Stimulated activated CD8-positive, alpha-beta memory T cell treated with anti-CD3 and anti-CD28 coated beads, Interleukin-12 subunit alpha, Interleukin-12 subunit beta, amount 100 ng/mL, for 24 hours (primary cell): ENCODE results near the gene MAP2.

Experiments
- DNase-seq: peaks from one replicate; pipeline ENCODE4 v3.0.0-alpha.2; 2020; ENCODE audit errors: extremely low read depth

MAP2 gene, protein sequence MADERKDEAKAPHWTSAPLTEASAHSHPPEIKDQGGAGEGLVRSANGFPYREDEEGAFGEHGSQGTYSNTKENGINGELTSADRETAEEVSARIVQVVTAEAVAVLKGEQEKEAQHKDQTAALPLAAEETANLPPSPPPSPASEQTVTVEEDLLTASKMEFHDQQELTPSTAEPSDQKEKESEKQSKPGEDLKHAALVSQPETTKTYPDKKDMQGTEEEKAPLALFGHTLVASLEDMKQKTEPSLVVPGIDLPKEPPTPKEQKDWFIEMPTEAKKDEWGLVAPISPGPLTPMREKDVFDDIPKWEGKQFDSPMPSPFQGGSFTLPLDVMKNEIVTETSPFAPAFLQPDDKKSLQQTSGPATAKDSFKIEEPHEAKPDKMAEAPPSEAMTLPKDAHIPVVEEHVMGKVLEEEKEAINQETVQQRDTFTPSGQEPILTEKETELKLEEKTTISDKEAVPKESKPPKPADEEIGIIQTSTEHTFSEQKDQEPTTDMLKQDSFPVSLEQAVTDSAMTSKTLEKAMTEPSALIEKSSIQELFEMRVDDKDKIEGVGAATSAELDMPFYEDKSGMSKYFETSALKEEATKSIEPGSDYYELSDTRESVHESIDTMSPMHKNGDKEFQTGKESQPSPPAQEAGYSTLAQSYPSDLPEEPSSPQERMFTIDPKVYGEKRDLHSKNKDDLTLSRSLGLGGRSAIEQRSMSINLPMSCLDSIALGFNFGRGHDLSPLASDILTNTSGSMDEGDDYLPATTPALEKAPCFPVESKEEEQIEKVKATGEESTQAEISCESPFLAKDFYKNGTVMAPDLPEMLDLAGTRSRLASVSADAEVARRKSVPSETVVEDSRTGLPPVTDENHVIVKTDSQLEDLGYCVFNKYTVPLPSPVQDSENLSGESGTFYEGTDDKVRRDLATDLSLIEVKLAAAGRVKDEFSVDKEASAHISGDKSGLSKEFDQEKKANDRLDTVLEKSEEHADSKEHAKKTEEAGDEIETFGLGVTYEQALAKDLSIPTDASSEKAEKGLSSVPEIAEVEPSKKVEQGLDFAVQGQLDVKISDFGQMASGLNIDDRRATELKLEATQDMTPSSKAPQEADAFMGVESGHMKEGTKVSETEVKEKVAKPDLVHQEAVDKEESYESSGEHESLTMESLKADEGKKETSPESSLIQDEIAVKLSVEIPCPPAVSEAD (N-terminal part only)

DNA sequence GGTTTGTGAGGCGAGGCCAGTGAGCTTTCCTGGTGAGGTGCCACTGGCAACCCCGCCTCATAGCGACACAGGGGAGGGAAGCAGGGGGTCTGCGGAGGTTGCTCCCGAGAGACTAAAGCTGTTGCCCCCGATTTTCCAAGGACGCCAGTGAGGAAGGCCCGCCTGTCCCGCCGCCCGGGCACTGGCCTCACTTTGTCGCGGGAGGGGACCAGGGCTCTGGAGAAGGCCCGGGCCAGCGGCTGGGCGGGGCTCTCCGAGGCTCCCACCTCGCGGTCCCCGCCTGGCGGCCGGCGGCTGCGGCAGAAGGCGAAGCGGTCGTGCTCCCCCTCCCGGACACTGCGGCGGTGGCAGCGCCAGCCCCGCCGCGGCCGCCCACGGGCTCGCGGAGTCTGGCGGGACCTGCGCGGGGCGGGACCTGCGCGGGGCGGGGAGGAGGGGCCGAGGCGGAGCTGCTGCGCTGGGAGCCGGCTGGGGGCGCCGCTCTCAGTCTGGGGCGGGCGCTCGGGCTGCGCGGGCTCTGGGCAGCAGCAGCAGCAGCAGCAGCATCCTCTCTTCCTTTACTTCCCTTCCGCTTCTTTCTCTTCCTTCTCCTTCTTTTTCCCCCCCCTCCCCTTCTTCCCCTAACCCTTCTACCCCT, at the start of gene MAP2:
Gene MAP2 (plus strand): TSS at position 486 of the 637 bp plus-strand sequence. CDS start 229,124 bp downstream, outside the sequence.
- DNase-seq: peak; percentile 32

DNA sequence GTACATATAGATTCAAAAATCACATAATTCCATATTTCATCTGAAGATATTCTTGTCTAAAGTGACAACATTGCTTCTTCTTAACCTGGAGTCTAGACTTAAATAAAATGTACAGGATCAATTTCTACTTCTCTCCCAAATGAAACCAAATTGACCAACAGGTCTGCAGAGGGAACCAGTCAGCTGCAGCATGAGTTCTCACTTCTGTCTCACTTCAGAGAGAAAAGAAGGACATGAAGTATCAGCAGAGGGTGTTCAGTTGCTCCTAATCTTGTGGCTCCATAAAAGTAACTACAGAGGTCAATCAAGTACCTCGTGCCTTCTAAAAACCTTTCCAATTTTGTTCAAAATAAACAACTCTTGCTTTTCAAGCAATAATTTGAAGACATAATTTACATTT, 47.2 kb upstream of the MAP2 start:
- DNase-seq: no peak

DNA sequence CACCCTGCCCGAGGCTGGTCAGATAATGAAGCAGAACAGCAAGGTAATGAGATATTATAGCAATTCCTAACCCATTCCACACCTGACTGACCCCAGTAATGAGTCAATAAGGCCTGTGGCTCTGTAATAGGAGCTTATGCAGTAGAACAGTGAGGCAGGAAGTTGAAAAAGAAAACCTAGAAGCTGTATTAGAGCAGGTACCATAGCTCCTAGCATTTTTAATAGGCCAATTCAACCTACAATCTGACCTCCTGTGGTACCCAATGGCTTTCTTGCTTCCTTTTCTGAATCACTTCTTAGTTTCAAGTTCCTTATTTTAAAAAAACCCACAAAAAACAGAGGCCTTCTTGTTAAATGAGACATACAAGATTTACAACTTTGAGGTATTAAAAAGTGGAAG, 43.6 kb upstream of the MAP2 start:
- no peak for DNase-seq

DNA sequence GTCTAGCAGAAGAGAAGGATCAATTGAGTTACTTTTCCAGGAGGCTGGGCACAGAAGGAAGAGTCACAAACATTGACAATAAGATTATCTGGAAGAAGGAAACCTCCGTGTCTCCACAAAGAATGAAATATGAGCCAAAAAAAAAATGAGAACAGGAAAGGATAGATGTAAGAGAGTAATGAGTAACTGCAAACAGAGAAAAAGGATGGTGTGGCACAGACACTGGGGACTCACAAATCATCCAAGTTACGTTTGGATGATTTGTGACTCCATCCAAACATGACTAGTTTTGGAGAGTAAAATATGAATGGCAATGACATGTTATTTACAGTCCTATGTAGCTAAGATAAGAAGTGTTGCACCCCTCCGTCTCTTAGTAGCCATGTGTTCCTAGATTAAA, 42.8 kb upstream of the MAP2 start:
- DNase-seq: no peak

DNA sequence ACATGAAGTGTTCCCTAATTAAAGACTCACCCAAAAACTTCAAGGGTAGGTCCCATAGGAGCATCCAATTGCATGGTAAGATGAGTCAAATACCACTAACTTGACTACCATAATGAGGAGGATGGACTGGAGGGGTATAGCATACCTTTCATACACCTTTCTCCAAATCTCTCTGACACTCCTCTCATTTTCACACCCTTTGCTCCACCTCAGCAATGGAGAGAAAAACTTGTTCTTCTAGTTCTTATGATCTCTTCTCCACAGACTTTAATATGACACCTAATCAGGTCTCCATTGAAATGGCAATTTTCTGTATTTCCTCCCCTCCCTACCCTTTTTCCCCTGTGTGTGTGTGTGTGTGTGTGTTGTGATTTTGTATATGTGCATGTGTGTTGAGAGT, 41.1 kb upstream of the MAP2 start:
- DNase-seq: no peak

DNA sequence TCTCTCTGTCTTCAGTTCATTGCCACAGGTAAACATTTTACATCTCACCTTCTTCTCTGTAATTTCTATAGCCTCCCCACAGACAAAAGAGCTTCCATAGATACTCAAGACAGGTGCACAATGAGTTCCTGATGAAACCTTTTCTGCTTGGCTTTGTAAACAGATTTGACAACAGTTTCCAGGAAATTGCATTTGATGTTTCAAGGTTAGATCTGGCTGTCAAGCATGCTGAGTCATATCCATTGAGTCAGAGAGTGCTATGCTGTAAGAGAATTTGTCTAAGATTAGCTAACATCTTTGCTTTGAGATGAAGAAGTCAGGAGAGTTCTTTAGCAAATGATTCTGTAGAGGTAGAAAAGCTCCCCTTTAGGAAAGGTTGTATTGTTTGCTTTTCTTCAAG, 40.6 kb upstream of the MAP2 start:
- DNase-seq: no peak

DNA sequence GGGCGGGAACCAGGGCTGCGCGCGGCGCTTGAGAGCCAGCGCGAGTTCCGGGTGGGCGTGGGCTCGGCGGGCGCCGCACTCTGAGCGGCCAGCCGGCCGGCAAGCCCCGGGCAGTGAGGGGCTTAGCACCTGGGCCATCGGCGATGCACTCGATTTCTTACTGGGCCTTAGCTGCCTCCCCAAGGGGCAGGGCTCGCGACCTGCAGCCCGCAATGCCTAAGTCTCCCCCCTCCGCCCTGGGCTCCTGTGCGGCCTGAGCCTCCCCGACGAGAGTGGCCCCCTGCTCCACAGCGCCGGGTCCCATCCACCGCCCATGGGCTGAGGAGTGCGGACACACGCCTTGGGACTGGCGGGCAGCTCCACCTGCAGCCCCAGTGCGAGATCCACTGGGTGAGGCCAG, 36.5 kb upstream of the MAP2 start:
- DNase-seq: no peak

DNA sequence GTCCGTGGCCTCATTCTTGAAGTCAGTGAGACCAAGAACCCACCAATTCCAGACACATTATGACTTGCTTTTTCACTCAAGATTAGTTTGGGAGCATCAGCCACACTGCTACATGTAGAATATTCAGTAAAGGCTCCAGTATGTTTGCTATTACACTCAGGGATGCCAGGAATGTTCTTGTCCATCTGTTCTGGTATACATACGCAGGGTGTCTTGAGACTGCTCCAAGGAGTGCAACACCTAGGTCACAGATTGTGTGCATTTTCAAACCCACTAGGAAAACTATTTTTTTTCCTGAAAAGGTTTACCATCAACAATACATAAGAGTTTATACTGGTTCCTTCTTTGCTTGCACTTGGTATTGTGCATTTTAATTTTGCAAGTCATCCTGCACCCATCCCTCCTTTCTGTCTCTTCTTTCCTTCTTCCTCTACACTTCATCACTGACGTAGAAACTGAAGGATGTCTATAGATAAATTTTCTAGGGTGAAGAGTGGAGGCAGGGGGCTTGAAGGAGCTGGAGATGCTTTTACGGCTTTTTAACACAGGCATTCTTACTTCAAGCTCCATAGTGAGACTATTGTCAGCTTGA, 35.3 kb upstream of the MAP2 start:
- no peak for DNase-seq

DNA sequence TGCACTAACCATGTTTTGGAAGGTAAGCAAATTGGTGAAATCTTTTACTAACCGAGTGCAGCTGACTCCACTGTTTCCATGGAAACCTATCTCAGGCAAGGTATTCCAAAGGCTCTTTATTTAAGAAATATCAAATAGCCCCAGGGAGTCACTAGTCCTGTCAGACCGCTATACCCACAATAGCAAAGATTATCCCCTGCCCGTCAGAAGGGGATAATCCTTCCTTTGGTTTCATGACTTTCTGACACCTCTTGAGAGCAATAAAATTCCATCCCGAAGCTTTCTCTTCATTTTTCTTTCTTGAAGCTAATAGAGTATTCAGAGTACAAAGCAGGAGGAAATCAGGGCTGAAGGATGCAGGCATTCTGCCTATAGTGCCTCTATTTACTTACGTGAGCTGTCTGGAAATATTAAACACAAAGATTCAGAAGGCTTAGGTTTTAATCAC, 34.7 kb upstream of the MAP2 start:
- no peak for DNase-seq

DNA sequence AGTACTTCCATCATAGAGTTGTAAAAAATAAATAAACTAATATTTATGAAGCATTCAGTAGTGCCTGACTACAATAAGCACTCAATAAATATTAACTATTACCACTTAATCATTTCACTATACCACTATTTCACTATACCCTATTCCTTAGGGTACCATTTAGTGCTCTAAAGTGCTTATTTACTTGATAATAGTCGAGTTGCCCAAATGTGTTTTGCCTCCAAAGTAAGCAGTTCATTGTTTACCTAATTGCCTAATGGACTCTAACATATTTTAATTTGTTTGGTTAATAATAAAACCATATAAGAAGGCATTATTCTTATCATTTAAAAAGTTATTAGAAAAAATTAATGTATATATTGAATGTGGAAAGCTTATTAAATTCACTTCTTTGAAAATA, 33.0 kb upstream of the MAP2 start:
- no peak for DNase-seq

DNA sequence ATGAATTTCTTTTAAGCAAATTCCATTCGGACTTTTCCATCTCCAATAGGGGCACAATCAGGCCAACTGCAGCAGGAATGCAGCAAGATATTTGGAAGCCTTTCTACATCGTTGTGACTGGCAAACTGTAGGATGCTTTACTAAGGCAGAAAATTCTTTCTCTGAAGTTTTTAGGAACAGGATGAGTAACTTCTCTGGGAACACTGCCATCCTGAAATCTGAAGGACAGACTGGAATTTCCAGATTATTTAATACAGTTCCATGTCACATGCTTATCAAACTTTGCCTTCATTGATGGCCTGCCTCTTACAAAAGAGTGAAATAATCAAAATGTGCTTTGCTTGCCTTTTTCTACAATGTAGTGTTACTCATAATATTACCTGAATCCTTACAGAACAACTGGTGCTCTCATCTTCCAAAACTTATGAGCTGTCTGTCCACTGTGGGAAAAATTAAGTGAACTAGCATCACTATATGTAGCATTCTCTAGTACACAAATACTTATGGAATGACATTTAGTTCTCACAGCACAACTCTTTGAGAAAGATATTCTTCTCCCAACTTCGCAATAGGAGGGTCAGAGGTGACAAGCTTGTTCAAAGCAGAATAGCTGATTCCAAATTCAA, 32.0 kb upstream of the MAP2 start:
- DNase-seq: no peak

DNA sequence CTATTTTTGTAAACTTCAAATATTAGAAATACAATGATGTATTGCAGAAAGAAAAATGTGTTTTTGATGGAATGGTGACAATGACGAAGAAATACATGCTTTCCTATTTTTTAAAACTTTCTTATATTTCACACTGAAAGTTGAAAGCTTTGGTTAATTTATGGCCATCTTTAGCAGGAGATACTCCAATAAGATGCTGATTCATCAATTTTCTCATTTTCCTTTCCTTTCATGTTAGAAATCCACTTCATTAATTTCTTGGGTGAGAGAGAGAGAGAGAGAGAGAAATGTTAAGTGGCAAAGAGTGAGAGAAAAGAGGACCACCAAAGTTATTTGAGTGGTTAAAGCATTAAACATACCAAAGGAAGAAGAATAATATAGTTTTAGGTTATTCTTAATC, 28.6 kb upstream of the MAP2 start:
- no peak for DNase-seq

DNA sequence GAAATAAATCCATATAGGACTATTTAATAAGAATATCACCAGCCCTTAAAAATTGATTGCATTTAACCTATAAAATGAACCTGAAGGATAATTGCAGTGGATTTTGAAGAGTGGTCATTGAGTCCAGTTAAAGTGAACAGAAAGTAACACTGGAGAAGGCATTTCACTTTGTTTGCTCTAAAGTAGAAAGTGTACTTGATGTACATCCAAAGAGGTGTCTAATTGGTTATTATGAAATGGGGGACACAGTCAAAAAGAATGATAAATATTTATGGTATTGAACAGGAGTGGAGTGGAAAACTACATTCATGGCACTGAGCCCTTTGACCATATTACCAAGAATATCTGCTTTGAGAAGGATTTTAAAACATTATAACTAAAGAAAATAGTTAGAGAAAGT, 28.2 kb upstream of the MAP2 start:
- no peak for DNase-seq

DNA sequence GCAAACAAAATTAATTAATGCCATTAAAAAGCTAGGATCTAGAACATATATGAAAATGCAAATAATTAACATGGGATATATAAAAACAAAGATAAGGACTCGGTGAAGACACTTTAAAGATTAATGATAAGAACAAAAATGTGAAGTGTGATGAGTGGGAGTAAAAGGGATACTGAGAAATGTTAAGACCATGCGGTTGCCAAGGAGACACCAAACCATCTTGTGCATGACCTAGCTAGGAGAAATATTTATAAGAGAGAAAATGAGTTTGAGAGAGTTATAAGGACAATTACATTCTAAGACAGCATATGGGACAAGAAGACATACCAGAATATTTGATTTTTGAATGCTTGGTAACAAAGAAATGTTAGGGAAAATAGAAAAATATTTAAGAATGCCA, 25.4 kb upstream of the MAP2 start:
- no peak for DNase-seq

DNA sequence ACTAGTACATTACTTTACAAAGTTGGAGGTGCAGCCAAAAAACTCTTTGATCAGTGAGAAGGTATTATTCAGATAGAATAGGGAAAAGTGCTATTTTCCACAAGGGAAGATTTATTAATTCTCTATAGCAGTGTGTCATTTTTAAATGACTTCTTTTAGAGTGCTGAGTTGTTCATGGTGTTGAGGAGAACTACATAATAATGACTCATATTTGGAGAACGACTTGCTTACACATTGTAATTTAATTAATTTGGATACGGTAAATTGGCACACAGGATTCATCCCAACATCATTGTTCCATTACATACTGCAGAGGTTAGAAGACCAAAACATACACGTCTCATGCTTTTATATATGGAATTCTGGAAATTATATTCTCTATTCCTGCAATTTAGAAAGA, 22.1 kb upstream of the MAP2 start:
- no peak for DNase-seq

DNA sequence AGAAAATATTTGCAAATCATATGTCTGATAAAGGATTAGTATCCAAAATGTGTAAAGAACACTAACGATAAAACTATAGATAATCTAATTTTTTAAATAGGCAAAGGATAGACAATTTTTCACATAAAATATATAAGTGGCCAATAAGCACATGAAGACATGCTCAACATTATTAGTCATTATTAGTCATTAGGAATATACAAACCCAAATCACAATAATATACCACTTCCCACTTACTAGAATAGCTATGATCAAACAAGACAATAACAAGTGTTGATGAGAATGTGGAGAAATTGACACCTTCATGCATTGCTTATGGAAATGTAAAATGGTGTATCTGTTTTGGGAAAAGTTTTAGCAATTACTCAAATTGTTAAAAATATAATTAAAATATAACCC, 12.6 kb upstream of the MAP2 start:
- DNase-seq: no peak

DNA sequence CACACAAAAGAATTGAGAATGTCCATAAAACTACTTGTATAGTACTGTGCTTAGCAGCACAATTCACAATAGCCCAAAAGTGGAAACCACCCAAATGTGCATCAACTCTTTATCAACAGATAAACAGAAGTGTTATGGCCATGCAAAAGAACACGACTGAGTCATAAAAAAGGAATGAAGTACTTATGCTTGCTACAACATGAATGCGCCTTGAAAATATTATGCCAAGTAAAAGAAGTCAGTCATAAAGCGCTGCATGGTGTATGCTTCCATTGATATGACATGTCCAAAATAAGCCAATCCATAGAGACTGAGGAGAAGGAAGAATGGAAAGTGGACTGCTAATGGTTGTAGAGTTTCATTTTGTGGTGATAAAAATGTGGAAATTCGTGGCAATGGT, 12.1 kb upstream of the MAP2 start:
- no peak for DNase-seq

DNA sequence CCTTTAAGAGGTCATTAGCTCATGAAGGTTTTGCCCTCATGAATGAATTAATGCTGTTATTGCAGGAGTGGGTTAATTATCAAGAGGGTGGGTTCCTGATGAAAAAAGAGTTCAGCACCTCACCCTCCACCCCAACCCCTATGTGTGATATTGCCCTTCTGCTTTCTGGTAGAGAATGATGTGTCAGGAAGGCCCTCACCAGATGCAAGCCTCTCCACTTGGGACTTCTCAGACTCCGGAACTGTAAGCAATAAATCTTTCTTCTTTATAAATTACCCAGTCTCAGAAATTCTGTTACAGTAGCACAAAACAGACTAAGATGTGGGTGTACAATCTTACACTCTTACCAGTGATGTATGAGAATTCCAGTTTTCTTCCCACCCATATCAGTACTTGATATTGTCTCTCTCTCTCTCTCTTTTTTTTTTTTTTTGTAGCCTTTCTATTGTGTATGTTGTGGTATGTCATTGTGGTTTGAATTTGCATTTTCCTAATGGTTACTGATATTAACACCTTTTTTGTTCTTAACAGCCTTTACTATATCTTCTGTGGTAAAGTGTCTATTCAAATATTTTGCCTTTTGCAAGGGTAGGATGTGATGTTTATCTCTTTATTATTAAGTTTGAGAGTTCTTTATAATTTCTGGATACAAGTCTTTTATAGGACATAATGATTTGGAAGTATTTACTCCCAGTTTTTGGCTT, 10.4 kb upstream of the MAP2 start:
- DNase-seq: no peak

DNA sequence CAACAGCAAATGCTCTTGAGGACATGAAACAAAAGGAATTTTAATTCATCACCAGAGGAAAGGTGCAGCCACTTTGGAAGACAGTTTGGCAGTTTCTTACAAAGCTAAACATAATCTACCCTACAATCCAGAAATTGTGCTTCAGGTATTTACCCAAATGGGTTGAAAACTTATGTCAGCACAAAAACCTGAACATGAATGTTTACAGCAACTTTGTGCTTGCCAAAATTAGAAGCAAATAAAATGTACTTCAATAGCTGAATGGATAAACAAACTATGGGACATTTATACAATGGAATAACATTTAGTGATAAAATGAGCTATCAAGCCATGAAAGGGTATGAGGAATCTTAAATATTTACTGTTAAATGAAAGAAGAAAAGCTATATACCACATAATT, 6.9 kb upstream of the MAP2 start:
- no peak for DNase-seq

DNA sequence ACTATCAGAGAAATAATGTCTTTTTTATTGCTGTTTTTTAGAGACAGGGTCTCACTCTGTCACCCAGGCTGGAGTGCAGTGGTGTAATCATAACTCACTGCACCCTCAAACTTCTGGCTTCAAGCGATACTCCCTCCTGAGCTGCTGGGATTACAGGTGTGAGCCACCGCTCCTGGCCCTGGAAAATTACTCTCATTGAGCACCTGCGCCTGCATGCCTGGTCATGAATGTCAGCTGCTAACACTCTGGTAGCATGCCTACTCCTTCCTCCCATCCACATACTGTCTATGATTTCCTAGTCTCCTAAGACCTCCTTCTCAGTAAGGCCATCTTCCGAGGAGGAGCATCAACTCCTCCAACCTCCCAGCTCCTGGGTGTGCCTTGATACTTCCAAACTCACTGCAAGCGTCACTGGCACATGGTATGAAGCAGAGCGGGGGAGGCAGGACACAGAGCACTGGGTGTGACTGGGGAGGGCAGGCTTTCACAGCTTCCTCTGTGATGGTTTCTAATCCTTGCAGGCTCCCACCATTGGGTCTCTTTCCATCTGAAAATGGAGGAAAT, 1.6 kb upstream of the MAP2 start:
- DNase-seq: no peak
